SH-SY5Y (cell line): ENCODE data around the gene ZNF831.

ENCODE experiments used
- GATA2 ChIP-seq: IDR thresholded peaks from 2 replicates; pipeline ENCODE4 v1.6.1; 2011; ENCODE audit warnings: mild to moderate bottlenecking, low read depth, low read length
- GATA3 ChIP-seq: IDR thresholded peaks from 2 replicates; pipeline ENCODE4 v1.6.1; 2011; ENCODE audit warnings: low read depth, mild to moderate bottlenecking, low read length, moderate library complexity

DNA sequence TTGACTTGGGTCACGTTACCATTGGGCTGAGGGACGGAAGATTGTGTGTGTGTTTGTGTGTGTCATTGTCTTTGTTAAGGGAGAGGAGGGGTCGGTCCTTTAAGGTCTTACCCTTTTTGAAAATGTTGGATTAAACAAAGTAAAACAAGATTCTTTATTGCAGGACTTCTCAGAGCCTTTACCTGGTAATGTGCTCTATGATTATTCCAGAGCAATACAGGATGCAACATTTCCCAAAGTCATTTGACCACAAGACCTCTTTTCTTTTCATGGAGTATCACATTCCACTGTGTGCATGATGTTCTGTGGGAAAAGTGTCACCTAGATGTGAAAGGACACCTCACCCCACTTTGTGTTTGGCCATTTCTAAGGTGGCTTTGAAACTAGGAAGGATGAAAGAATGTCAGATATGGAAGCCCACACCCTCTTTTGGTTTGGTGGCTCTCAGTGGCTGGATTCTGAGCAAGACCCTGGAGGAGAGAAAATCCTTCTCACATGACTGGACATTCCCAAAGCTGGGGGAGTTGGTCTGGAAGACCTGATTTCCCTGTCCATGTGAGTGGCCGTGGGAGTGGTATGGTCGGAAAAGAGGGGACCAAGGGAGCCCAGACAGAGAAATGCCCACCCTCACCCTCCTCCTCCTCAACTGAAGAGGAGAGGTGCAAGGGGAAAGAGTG is 18.2 kb upstream of the ZNF831 start:
- TF ChIP-seq GATA3 (no peak), GATA2 (no peak)
